ENCODE data around the gene LRG1. TPM values are rescaled to one million over a fixed set of nuclear protein-coding genes. Genes with fewer than 3 reads are reported as not detected.

Gene LRG1
- total and polyA plus RNA-seq, 9 donors, result 0.18 to 0.92 (median 0.59) TPM

- 54% methylated on average over 12 of the region's 13 CpGs for WGBS (ENCODE audit: insufficient coverage)
- H3K27me3 ChIP-seq (ENCODE audit: control insufficient read depth, insufficient read depth, low read length), result no peaks in the 10 kb centered on the region
- H3K4me1 ChIP-seq (ENCODE audit: control insufficient read depth, insufficient read depth, low read length), result peaks cover 8% of the 10 kb centered on the region
- H3K27ac ChIP-seq (ENCODE audit: low read length), result peak within 1 kb of the TSS; percentile 74
- DNase-seq, result peak; percentile 61
- peaks cover 23% of the 10 kb centered on the region for H3K36me3 ChIP-seq (ENCODE audit: control insufficient read depth, insufficient read depth, low read length)
- no peaks in the 10 kb centered on the region for H3K9me3 ChIP-seq (replicated peaks; ENCODE audit: control insufficient read depth, low read depth, low read length)
- H3K4me3 ChIP-seq (ENCODE audit: low read length), result peak within 1 kb of the TSS; percentile 29
Measured at GRCh38 chr19:4559569-4559968, 19.7 kb upstream of the LRG1 start, which contains the start of gene SEMA6B. TSS of gene SEMA6B (minus strand) at chr19:4559684. CDS start at chr19:4558457, 1,227 bp downstream.

- peaks cover 32% of the 10 kb centered on the region for H3K36me3 ChIP-seq (ENCODE audit: control insufficient read depth, insufficient read depth, low read length)
- H3K4me3 ChIP-seq (ENCODE audit: low read length), result peak overlapping the region; percentile 29
- peaks cover 8% of the 10 kb centered on the region for H3K4me1 ChIP-seq (ENCODE audit: control insufficient read depth, insufficient read depth, low read length)
- no peak for DNase-seq
- 28% methylated on average over 23 of the region's 44 CpGs for WGBS (ENCODE audit: insufficient coverage)
- no peak overlapping the region for H3K27ac ChIP-seq (ENCODE audit: low read length)
- H3K9me3 ChIP-seq (replicated peaks; ENCODE audit: control insufficient read depth, low read depth, low read length), result no peaks in the 10 kb centered on the region
- H3K27me3 ChIP-seq (ENCODE audit: control insufficient read depth, insufficient read depth, low read length), result no peaks in the 10 kb centered on the region
Measured at GRCh38 chr19:4557971-4558941, 18.4 kb upstream of the LRG1 start.

- Histone ChIP-seq H3K27me3 (ENCODE audit: control insufficient read depth, insufficient read depth, low read length) (no peaks in the 10 kb centered on the region), H3K9me3 (replicated peaks; ENCODE audit: control insufficient read depth, low read depth, low read length) (no peaks in the 10 kb centered on the region), H3K27ac (ENCODE audit: low read length) (no peak overlapping the region), H3K36me3 (ENCODE audit: control insufficient read depth, insufficient read depth, low read length) (peaks cover 39% of the 10 kb centered on the region), H3K4me3 (ENCODE audit: low read length) (peak overlapping the region; percentile 24), H3K4me1 (ENCODE audit: control insufficient read depth, insufficient read depth, low read length) (peaks cover 8% of the 10 kb centered on the region)
- 79% methylated on average over 25 of the region's 33 CpGs for WGBS (ENCODE audit: insufficient coverage)
- no peak for DNase-seq
Measured at GRCh38 chr19:4557144-4557970, 17.5 kb upstream of the LRG1 start.

- Histone ChIP-seq H3K9me3 (replicated peaks; ENCODE audit: control insufficient read depth, low read depth, low read length) (no peaks in the 10 kb centered on the region), H3K36me3 (ENCODE audit: control insufficient read depth, insufficient read depth, low read length) (peaks cover 44% of the 10 kb centered on the region), H3K4me1 (ENCODE audit: control insufficient read depth, insufficient read depth, low read length) (peaks cover 8% of the 10 kb centered on the region), H3K27ac (ENCODE audit: low read length) (no peak overlapping the region), H3K27me3 (ENCODE audit: control insufficient read depth, insufficient read depth, low read length) (no peaks in the 10 kb centered on the region), H3K4me3 (ENCODE audit: low read length) (no peak overlapping the region)
- DNase-seq, result no peak
- 80% methylated on average over 20 of the region's 25 CpGs for WGBS (ENCODE audit: insufficient coverage)
Measured at GRCh38 chr19:4556597-4557127, 16.8 kb upstream of the LRG1 start.

- H3K36me3 ChIP-seq (ENCODE audit: control insufficient read depth, insufficient read depth, low read length), result peaks cover 45% of the 10 kb centered on the region
Measured at GRCh38 chr19:4555657-4556561, 16.1 kb upstream of the LRG1 start.

GRCh38 chr19:4554717-4555116 is 14.9 kb upstream of the LRG1 start:
- Histone ChIP-seq H3K9me3 (replicated peaks; ENCODE audit: control insufficient read depth, low read depth, low read length) (no peaks in the 10 kb centered on the region), H3K36me3 (ENCODE audit: control insufficient read depth, insufficient read depth, low read length) (peaks cover 55% of the 10 kb centered on the region), H3K27me3 (ENCODE audit: control insufficient read depth, insufficient read depth, low read length) (no peaks in the 10 kb centered on the region), H3K4me1 (ENCODE audit: control insufficient read depth, insufficient read depth, low read length) (peaks cover 8% of the 10 kb centered on the region), H3K27ac (ENCODE audit: low read length) (no peak overlapping the region), H3K4me3 (ENCODE audit: low read length) (no peak overlapping the region)
- DNase-seq, result no peak
- 62% methylated on average over 6 of the region's 7 CpGs for WGBS (ENCODE audit: insufficient coverage)

More at GRCh38 chr19:4555657-4556561, 16.1 kb upstream of the LRG1 start:
- no peak overlapping the region for H3K27ac ChIP-seq (ENCODE audit: low read length)
- peaks cover 8% of the 10 kb centered on the region for H3K4me1 ChIP-seq (ENCODE audit: control insufficient read depth, insufficient read depth, low read length)
- no peaks in the 10 kb centered on the region for H3K27me3 ChIP-seq (ENCODE audit: control insufficient read depth, insufficient read depth, low read length)
- no peak overlapping the region for H3K4me3 ChIP-seq (ENCODE audit: low read length)
- no peak for DNase-seq
- WGBS (ENCODE audit: insufficient coverage), result 59% methylated on average over 41 of the region's 43 CpGs
- no peaks in the 10 kb centered on the region for H3K9me3 ChIP-seq (replicated peaks; ENCODE audit: control insufficient read depth, low read depth, low read length)

- Histone ChIP-seq H3K4me3 (ENCODE audit: low read length) (no peak overlapping the region), H3K4me1 (ENCODE audit: control insufficient read depth, insufficient read depth, low read length) (peaks cover 8% of the 10 kb centered on the region), H3K27ac (ENCODE audit: low read length) (no peak overlapping the region), H3K27me3 (ENCODE audit: control insufficient read depth, insufficient read depth, low read length) (no peaks in the 10 kb centered on the region), H3K9me3 (replicated peaks; ENCODE audit: control insufficient read depth, low read depth, low read length) (no peaks in the 10 kb centered on the region), H3K36me3 (ENCODE audit: control insufficient read depth, insufficient read depth, low read length) (peaks cover 55% of the 10 kb centered on the region)
- DNase-seq, result no peak
- WGBS (ENCODE audit: insufficient coverage), result 95% methylated on average over 3 of the region's 3 CpGs
Measured at GRCh38 chr19:4553775-4554174, 13.9 kb upstream of the LRG1 start.

- H3K36me3 ChIP-seq (ENCODE audit: control insufficient read depth, insufficient read depth, low read length), result peaks cover 60% of the 10 kb centered on the region
- H3K27me3 ChIP-seq (ENCODE audit: control insufficient read depth, insufficient read depth, low read length), result no peaks in the 10 kb centered on the region
- H3K9me3 ChIP-seq (replicated peaks; ENCODE audit: control insufficient read depth, low read depth, low read length), result no peaks in the 10 kb centered on the region
- no peak overlapping the region for H3K4me3 ChIP-seq (ENCODE audit: low read length)
- no peak overlapping the region for H3K27ac ChIP-seq (ENCODE audit: low read length)
- peaks cover 7% of the 10 kb centered on the region for H3K4me1 ChIP-seq (ENCODE audit: control insufficient read depth, insufficient read depth, low read length)
- DNase-seq, result no peak
Measured at GRCh38 chr19:4553092-4553695, 13.4 kb upstream of the LRG1 start.

- 86% methylated on average over 15 of the region's 18 CpGs for WGBS (ENCODE audit: insufficient coverage)
- DNase-seq, result no peak
- Histone ChIP-seq H3K27ac (ENCODE audit: low read length) (no peak overlapping the region), H3K4me3 (ENCODE audit: low read length) (no peak overlapping the region), H3K27me3 (ENCODE audit: control insufficient read depth, insufficient read depth, low read length) (no peaks in the 10 kb centered on the region), H3K36me3 (ENCODE audit: control insufficient read depth, insufficient read depth, low read length) (peaks cover 58% of the 10 kb centered on the region), H3K9me3 (replicated peaks; ENCODE audit: control insufficient read depth, low read depth, low read length) (no peaks in the 10 kb centered on the region), H3K4me1 (ENCODE audit: control insufficient read depth, insufficient read depth, low read length) (peaks cover under 1% of the 10 kb centered on the region)
Measured at GRCh38 chr19:4552525-4552819, 12.6 kb upstream of the LRG1 start.
